Astrocyte (in vitro differentiated cells and primary cell): ENCODE measurements around the gene MYH9.

Experiments used
- EZH2 ChIP-seq: IDR thresholded peaks from 2 replicates; pipeline ENCODE4 v1.6.1; 2012; ENCODE audit warnings: mild to moderate bottlenecking, low read length, inconsistent platforms; ENCODE audit not compliant: insufficient read depth
- TF ChIP-seq, protein P1 (sequence below): IDR thresholded peaks from 2 replicates; pipeline ENCODE4 v1.5.1; 2011; ENCODE audit warnings: low read depth, mild to moderate bottlenecking, inconsistent platforms, low read length, moderate library complexity; ENCODE audit not compliant: insufficient read depth

- TF ChIP-seq, protein P1, sequence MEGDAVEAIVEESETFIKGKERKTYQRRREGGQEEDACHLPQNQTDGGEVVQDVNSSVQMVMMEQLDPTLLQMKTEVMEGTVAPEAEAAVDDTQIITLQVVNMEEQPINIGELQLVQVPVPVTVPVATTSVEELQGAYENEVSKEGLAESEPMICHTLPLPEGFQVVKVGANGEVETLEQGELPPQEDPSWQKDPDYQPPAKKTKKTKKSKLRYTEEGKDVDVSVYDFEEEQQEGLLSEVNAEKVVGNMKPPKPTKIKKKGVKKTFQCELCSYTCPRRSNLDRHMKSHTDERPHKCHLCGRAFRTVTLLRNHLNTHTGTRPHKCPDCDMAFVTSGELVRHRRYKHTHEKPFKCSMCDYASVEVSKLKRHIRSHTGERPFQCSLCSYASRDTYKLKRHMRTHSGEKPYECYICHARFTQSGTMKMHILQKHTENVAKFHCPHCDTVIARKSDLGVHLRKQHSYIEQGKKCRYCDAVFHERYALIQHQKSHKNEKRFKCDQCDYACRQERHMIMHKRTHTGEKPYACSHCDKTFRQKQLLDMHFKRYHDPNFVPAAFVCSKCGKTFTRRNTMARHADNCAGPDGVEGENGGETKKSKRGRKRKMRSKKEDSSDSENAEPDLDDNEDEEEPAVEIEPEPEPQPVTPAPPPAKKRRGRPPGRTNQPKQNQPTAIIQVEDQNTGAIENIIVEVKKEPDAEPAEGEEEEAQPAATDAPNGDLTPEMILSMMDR = no peak
- no peak for TF ChIP-seq EZH2
Observed at GRCh38 chr22:36387959-36388726, at the start of gene MYH9.
